PFSK-1 (cell line): ENCODE results near the gene CSF3.

ENCODE experiments used
- POLR2AphosphoS5 ChIP-seq: IDR thresholded peaks from 2 replicates; pipeline ENCODE4 v1.6.1; 2012; ENCODE audit warnings: low read depth, mild to moderate bottlenecking, control low read depth, low read length, moderate library complexity
- REST ChIP-seq, 2 experiments: IDR thresholded peaks; 2 replicates each; pipeline versions ENCODE4 v1.6.1 to v1.8.0; 2011 to 2012; ENCODE audit warnings: low read depth in 2 of 2, low read length in 2 of 2, control low read depth in 1 of 2, inconsistent platforms in 1 of 2, mild to moderate bottlenecking in 1 of 2, moderate library complexity in 1 of 2; ENCODE audit not compliant: insufficient read depth in 1 of 2
- TAF1 ChIP-seq: IDR thresholded peaks from 2 replicates; pipeline ENCODE4 v1.6.1; 2012; ENCODE audit warnings: low read length, control low read depth, borderline replicate concordance; ENCODE audit not compliant: insufficient read depth

GRCh38 chr17:40022497-40022896 lies 7.3 kb downstream of the CSF3 start:
- TF ChIP-seq REST (IDR thresholded peaks at IDR 0.05; ENCODE audit: insufficient read depth in 1 of 2, low read depth in 2 of 2, low read length in 2 of 2) (no peak), TAF1 (no peak), POLR2AphosphoS5 (no peak)
